HEK293 (cell line): ENCODE data around the gene NAA80.

Experiments used
- CTCF ChIA-PET: fragments of 350-600 bp; formaldehyde crosslinking; extraction: SDS; loops from one replicate; lab custom pipeline; 2021; ENCODE audit warnings: antibody characterized with exemption; lab: Yijun Ruan, JAX
- POLR2A ChIA-PET: fragments of 300-600 bp; formaldehyde crosslinking; extraction: SDS; loops from one replicate; lab custom pipeline; 2020; ENCODE audit warnings: antibody characterized with exemption, inconsistent platforms; lab: Yijun Ruan, JAX
- H3K27ac ChIP-seq: fragments of 200-500 bp; sonication (Bioruptor generic); 2 replicates; pipeline ENCODE4 v1.5.1; 2014; ENCODE audit warnings: low read depth, low read length, control low read depth, inconsistent platforms; ENCODE audit errors: extremely low read depth
- H3K36me3 ChIP-seq, 2 experiments: fragments of 200-500 bp in 1 of 2; sonication (Bioruptor generic) in 1 of 2; 1 replicate in 1 of 2; 2 replicates in 1 of 2; pipeline ENCODE4 v1.5.1; 2014 to 2017; ENCODE audit warnings: inconsistent platforms in 2 of 2, low read length in 2 of 2; ENCODE audit not compliant: control insufficient read depth in 2 of 2, insufficient read depth in 1 of 2
- H3K4me1 ChIP-seq: fragments of 200-500 bp; sonication (Bioruptor generic); 2 replicates; pipeline ENCODE4 v1.5.1; 2014; ENCODE audit warnings: mild to moderate bottlenecking, low read length, inconsistent platforms; ENCODE audit not compliant: control insufficient read depth, insufficient read depth
- H3K4me3 ChIP-seq: 2 replicates; pipeline ENCODE4 v1.5.1; 2011; ENCODE audit warnings: low read depth, mild to moderate bottlenecking, control low read depth, low read length, moderate library complexity
- H3K9me3 ChIP-seq: fragments of 200-500 bp; sonication (Bioruptor generic); 2 replicates; pipeline ENCODE4 v1.5.1; 2014; ENCODE audit warnings: low read depth, low read length, inconsistent platforms; ENCODE audit not compliant: control insufficient read depth, insufficient read depth
- GLIS2 ChIP-seq: fragments of 450-650 bp; formaldehyde crosslinking; IDR thresholded peaks from 2 replicates; pipeline ENCODE4 v1.5.1; 2016; ENCODE audit warnings: missing biosample characterization, missing genetic modification characterization
- HOXC10 ChIP-seq: sonication (generic); formaldehyde crosslinking; IDR thresholded peaks from 2 replicates; pipeline ENCODE4 v1.8.1; 2023; ENCODE audit warnings: mild to moderate bottlenecking, missing genetic modification reagents
- KLF1 ChIP-seq: fragments of 450-650 bp; formaldehyde crosslinking; IDR thresholded peaks from 2 replicates; pipeline ENCODE4 v1.5.1; 2016; ENCODE audit warnings: missing biosample characterization, missing genetic modification characterization
- MZF1 ChIP-seq: fragments of 450-650 bp; formaldehyde crosslinking; IDR thresholded peaks from 2 replicates; pipeline ENCODE4 v1.5.1; 2017; ENCODE audit warnings: missing biosample characterization, missing genetic modification characterization, borderline replicate concordance
- SCRT2 ChIP-seq: fragments of 450-650 bp; formaldehyde crosslinking; IDR thresholded peaks from 2 replicates; pipeline ENCODE4 v1.5.1; 2016; ENCODE audit warnings: missing biosample characterization, missing genetic modification characterization
- SP3 ChIP-seq: fragments of 450-650 bp; formaldehyde crosslinking; IDR thresholded peaks from 2 replicates; pipeline ENCODE4 v1.5.1; 2016; ENCODE audit warnings: missing biosample characterization, missing genetic modification characterization
- ZBTB44 ChIP-seq: fragments of 450-650 bp; IDR thresholded peaks from 2 replicates; pipeline ENCODE4 v1.5.1; 2018; ENCODE audit warnings: missing biosample characterization, mild to moderate bottlenecking, missing genetic modification characterization
- ZNF114 ChIP-seq: fragments of 450-650 bp; formaldehyde crosslinking; IDR thresholded peaks from 2 replicates; pipeline ENCODE4 v1.5.0; 2017; ENCODE audit warnings: missing biosample characterization, missing genetic modification characterization
- ZNF16 ChIP-seq: fragments of 450-650 bp; formaldehyde crosslinking; IDR thresholded peaks from 2 replicates; pipeline ENCODE4 v1.5.1; 2016; ENCODE audit warnings: low read depth, missing biosample characterization, missing genetic modification characterization
- ZNF239 ChIP-seq: fragments of 450-650 bp; formaldehyde crosslinking; IDR thresholded peaks from 2 replicates; pipeline ENCODE4 v1.5.1; 2016; ENCODE audit warnings: missing biosample characterization, missing genetic modification characterization
- ZNF266 ChIP-seq: fragments of 450-650 bp; formaldehyde crosslinking; IDR thresholded peaks from 2 replicates; pipeline ENCODE4 v1.5.1; 2016; ENCODE audit warnings: missing biosample characterization, missing genetic modification characterization, low read depth
- ZNF274 ChIP-seq, 2 experiments: fragments of 200-500 bp in 1 of 2; fragments of 450-650 bp in 1 of 2; sonication (Bioruptor generic) in 1 of 2; formaldehyde crosslinking in 1 of 2; IDR thresholded peaks; 2 replicates each; pipeline versions ENCODE4 v1.5.1 to v1.6.1; 2014 to 2016; ENCODE audit warnings: borderline replicate concordance in 1 of 2, inconsistent platforms in 1 of 2, low read length in 1 of 2, missing biosample characterization in 1 of 2, missing genetic modification characterization in 1 of 2
- ZNF514 ChIP-seq: fragments of 450-650 bp; formaldehyde crosslinking; IDR thresholded peaks from 2 replicates; pipeline ENCODE4 v1.5.1; 2016; ENCODE audit warnings: missing biosample characterization, missing genetic modification characterization
- ZNF530 ChIP-seq: fragments of 450-650 bp; formaldehyde crosslinking; IDR thresholded peaks from 2 replicates; pipeline ENCODE4 v1.5.1; 2016; ENCODE audit warnings: low read depth, missing biosample characterization, missing genetic modification characterization
- ZNF544 ChIP-seq: fragments of 450-650 bp; formaldehyde crosslinking; IDR thresholded peaks from 2 replicates; pipeline ENCODE4 v1.5.0; 2017; ENCODE audit warnings: missing biosample characterization, missing genetic modification characterization
- ZNF548 ChIP-seq: fragments of 450-650 bp; formaldehyde crosslinking; IDR thresholded peaks from 2 replicates; pipeline ENCODE4 v1.5.1; 2016; ENCODE audit warnings: missing biosample characterization, missing genetic modification characterization
- ZNF549 ChIP-seq: fragments of 450-650 bp; IDR thresholded peaks from 2 replicates; pipeline ENCODE4 v1.5.1; 2018; ENCODE audit warnings: missing biosample characterization, missing genetic modification characterization, mild to moderate bottlenecking, inconsistent platforms, moderate library complexity
- ZNF585B ChIP-seq: fragments of 450-650 bp; formaldehyde crosslinking; IDR thresholded peaks from 2 replicates; pipeline ENCODE4 v1.5.1; 2016; ENCODE audit warnings: missing biosample characterization, missing genetic modification characterization
- ZNF664 ChIP-seq: fragments of 450-650 bp; formaldehyde crosslinking; IDR thresholded peaks from 2 replicates; pipeline ENCODE4 v1.5.1; 2016; ENCODE audit warnings: missing biosample characterization, missing genetic modification characterization
- ZNF768 ChIP-seq: fragments of 450-650 bp; formaldehyde crosslinking; IDR thresholded peaks from 2 replicates; pipeline ENCODE4 v1.5.1; 2018; ENCODE audit warnings: missing biosample characterization, mild to moderate bottlenecking, missing genetic modification characterization
- ZNF777 ChIP-seq: fragments of 450-650 bp; formaldehyde crosslinking; IDR thresholded peaks from 2 replicates; pipeline ENCODE4 v1.5.1; 2017; ENCODE audit warnings: missing biosample characterization, missing genetic modification characterization, borderline replicate concordance
- TF ChIP-seq, protein P1 (sequence below): fragments of 450-650 bp; formaldehyde crosslinking; IDR thresholded peaks from 2 replicates; pipeline ENCODE4 v1.5.1; 2017; ENCODE audit warnings: missing biosample characterization, missing genetic modification characterization
- TF ChIP-seq, protein P2 (sequence below): fragments of 450-650 bp; formaldehyde crosslinking; IDR thresholded peaks from 2 replicates; pipeline ENCODE4 v1.5.1; 2016; ENCODE audit warnings: missing biosample characterization, missing genetic modification characterization
- TF ChIP-seq, protein P3 (sequence below): fragments of 450-650 bp; formaldehyde crosslinking; IDR thresholded peaks from 2 replicates; pipeline ENCODE4 v1.5.1; 2016; ENCODE audit warnings: missing biosample characterization, missing genetic modification characterization

The NAA80 gene

DNA sequence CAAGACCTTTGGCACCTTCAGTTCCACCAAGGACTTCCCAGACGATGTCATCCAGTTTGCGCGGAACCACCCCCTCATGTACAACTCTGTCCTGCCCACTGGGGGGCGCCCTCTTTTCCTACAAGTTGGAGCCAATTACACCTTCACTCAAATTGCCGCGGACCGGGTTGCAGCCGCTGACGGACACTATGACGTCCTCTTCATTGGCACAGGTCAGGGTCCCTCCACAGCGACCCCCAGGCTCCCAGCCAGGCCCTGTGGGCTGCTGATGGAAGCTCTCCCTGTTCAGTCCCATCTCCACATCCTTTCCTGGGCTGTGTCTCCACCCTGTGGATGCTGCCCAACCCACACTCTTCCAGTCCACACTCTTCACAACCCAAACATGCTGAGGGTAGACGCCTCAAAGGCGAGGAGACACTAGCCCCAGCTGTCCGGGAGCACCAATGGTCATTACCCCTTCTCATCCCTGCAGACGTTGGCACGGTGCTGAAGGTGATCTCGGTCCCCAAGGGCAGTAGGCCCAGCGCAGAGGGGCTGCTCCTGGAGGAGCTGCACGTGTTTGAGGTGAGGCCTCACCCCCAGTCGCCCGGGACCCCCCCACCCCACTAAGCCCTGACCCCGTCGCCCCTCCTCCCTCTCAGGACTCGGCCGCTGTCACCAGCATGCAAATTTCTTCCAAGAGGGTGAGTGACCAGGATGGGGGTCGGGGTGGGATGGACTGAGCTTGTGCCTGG is 24.7 kb downstream of the NAA80 start (continued):
- no peak for TF ChIP-seq ZNF114
- TF ChIP-seq, protein P1, sequence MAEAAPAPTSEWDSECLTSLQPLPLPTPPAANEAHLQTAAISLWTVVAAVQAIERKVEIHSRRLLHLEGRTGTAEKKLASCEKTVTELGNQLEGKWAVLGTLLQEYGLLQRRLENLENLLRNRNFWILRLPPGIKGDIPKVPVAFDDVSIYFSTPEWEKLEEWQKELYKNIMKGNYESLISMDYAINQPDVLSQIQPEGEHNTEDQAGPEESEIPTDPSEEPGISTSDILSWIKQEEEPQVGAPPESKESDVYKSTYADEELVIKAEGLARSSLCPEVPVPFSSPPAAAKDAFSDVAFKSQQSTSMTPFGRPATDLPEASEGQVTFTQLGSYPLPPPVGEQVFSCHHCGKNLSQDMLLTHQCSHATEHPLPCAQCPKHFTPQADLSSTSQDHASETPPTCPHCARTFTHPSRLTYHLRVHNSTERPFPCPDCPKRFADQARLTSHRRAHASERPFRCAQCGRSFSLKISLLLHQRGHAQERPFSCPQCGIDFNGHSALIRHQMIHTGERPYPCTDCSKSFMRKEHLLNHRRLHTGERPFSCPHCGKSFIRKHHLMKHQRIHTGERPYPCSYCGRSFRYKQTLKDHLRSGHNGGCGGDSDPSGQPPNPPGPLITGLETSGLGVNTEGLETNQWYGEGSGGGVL (tag by site-specific recombination), result peak; percentile 49; the same call in 1 of the 2 replicates

- no peak for TF ChIP-seq SP3 (tag by site-specific recombination)
- TF ChIP-seq, protein P2, sequence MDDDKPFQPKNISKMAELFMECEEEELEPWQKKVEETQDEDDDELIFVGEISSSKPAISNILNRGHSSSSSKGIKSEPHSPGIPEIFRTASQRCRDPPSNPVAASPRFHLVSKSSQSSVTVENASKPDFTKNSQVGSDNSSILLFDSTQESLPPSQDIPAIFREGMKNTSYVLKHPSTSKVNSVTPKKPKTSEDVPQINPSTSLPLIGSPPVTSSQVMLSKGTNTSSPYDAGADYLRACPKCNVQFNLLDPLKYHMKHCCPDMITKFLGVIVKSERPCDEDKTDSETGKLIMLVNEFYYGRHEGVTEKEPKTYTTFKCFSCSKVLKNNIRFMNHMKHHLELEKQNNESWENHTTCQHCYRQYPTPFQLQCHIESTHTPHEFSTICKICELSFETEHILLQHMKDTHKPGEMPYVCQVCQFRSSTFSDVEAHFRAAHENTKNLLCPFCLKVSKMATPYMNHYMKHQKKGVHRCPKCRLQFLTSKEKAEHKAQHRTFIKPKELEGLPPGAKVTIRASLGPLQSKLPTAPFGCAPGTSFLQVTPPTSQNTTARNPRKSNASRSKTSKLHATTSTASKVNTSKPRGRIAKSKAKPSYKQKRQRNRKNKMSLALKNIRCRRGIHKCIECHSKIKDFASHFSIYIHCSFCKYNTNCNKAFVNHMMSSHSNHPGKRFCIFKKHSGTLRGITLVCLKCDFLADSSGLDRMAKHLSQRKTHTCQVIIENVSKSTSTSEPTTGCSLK (tag by site-specific recombination), result no peak
- TF ChIP-seq ZNF777, result no peak
- 0 out of 2 replicates have a peak, but pooled peaks have one; percentile 2 for TF ChIP-seq SCRT2 (tag by site-specific recombination)
- TF ChIP-seq ZNF664, result no peak
- TF ChIP-seq ZNF585B (tag by site-specific recombination), result no peak
- TF ChIP-seq ZNF530 (tag by site-specific recombination), result no peak
- TF ChIP-seq ZNF544, result no peak
- CTCF ChIA-PET, result interaction anchor here (1.4 kb wide), 1 partner anchor 11 kb away, joined by 4 read pairs; no protein-coding TSS in a partner anchor
- H3K9me3 ChIP-seq, result no peaks in the 10 kb centered on the region
- H3K27ac ChIP-seq, result no peak overlapping the region
- POLR2A ChIA-PET, result no interaction called here
- H3K4me3 ChIP-seq, result no peak overlapping the region
- H3K4me1 ChIP-seq, result no peaks in the 10 kb centered on the region
- no peaks in the 10 kb centered on the region for H3K36me3 ChIP-seq
Observed at GRCh38 chr3:50273689-50274065, 25.5 kb downstream of the NAA80 start.

DNA sequence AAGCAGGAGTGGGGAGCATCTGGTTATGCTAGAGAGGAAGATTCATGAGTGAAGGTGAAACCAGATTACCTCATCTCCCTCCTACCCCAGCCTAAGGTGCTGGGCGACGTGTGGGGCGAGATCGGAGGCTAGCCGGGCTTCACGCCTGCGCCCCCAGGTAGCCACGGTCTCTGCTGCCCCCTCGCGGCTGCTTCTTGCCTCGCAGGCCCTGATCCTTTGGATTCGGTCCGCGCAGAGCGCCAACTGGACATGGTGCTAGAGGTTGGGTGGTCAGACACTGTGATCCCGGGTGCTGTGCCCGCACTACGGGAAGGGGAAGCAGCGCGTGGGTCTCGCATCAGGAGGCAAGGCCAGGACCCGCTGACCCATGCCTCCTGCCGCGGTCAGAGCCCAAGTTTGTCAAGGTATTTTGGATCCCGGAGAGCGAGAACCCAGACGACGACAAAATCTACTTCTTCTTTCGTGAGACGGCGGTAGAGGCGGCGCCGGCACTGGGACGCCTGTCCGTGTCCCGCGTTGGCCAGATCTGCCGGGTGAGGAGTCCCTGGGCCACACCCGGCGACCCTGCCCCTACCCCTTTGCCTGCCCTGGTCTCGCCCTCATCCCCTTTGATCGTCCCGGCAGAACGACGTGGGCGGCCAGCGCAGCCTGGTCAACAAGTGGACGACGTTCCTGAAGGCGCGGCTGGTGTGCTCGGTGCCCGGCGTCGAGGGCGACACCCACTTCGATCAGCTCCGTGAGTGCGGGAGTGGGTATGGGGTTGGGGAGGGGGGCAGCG is 26.1 kb downstream of the NAA80 start:
- no peak overlapping the region for H3K27ac ChIP-seq
- CTCF ChIA-PET, result interaction anchor here (0.6 to 3.8 kb wide), 8 partner anchors 10 to 136 kb away, joined by 3 to 38 read pairs (median 8); no protein-coding TSS in a partner anchor
- no peak overlapping the region for H3K4me3 ChIP-seq
- H3K9me3 ChIP-seq, result no peaks in the 10 kb centered on the region
- no peaks in the 10 kb centered on the region for H3K36me3 ChIP-seq
- H3K4me1 ChIP-seq, result no peaks in the 10 kb centered on the region
- POLR2A ChIA-PET, result no interaction called here
- no peak for TF ChIP-seq ZNF549 (tag by site-specific recombination)
- no peak for TF ChIP-seq MZF1 (tag by site-specific recombination)
- no peak for TF ChIP-seq HOXC10 (CRISPR knock-in tag)
- TF ChIP-seq ZNF274 (IDR thresholded peaks at IDR 0.05; ENCODE audit: low read length), result no peak
- TF ChIP-seq ZNF274 (tag by site-specific recombination; IDR thresholded peaks at IDR 0.05; ENCODE audit: borderline replicate concordance), result no peak
- no peak for TF ChIP-seq ZNF548 (tag by site-specific recombination)
- peak; percentile 17; the same call in 1 of the 2 replicates for TF ChIP-seq SP3 (tag by site-specific recombination)
- TF ChIP-seq, protein P3, sequence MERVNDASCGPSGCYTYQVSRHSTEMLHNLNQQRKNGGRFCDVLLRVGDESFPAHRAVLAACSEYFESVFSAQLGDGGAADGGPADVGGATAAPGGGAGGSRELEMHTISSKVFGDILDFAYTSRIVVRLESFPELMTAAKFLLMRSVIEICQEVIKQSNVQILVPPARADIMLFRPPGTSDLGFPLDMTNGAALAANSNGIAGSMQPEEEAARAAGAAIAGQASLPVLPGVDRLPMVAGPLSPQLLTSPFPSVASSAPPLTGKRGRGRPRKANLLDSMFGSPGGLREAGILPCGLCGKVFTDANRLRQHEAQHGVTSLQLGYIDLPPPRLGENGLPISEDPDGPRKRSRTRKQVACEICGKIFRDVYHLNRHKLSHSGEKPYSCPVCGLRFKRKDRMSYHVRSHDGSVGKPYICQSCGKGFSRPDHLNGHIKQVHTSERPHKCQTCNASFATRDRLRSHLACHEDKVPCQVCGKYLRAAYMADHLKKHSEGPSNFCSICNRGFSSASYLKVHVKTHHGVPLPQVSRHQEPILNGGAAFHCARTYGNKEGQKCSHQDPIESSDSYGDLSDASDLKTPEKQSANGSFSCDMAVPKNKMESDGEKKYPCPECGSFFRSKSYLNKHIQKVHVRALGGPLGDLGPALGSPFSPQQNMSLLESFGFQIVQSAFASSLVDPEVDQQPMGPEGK (tag by site-specific recombination), result peak; percentile 91
- TF ChIP-seq ZNF768 (tag by site-specific recombination), result no peak
- peak; percentile 10; the same call in 1 of the 2 replicates for TF ChIP-seq KLF1 (tag by site-specific recombination)
- TF ChIP-seq GLIS2, result peak; percentile 79
- TF ChIP-seq ZNF16 (tag by site-specific recombination), result no peak
- TF ChIP-seq ZNF514 (tag by site-specific recombination), result no peak
- no peak for TF ChIP-seq ZNF239 (tag by site-specific recombination)
- TF ChIP-seq ZBTB44, result no peak
- TF ChIP-seq ZNF266 (tag by site-specific recombination), result no peak
